Epithelial cell of proximal tubule (primary cell): ENCODE measurements around the gene LRP8. TPM values are rescaled to one million over a fixed set of nuclear protein-coding genes. Genes with fewer than 3 reads are reported as not detected.

Experiments used
- DNase-seq: peaks from one replicate; pipeline ENCODE4 v3.0.0-alpha.2; 2011; ENCODE audit warnings: low read depth
- H3K4me3 ChIP-seq: 2 replicates; pipeline ENCODE4 v1.5.1; 2011; ENCODE audit warnings: low read depth, mild to moderate bottlenecking, low read length
- CTCF ChIP-seq: conservative IDR thresholded peaks from 2 replicates; pipeline ENCODE4 v1.5.1; 2012; ENCODE audit warnings: low read depth, mild to moderate bottlenecking, low read length
- total RNA-seq: library from RNA; depleted of rRNA; stranded (reverse); fragments of >200 nt; gene quantifications from 2 replicates; pipeline ENCODE4 v1.2.3, GENCODE V29; 2015

LRP8 gene
- total RNA-seq, 1 donor from 2014 or later, result 16.1 TPM

- no peak for DNase-seq
- no peak overlapping the region for H3K4me3 ChIP-seq
- no peak for TF ChIP-seq CTCF
Measured at GRCh38 chr1:53340660-53341520, 13.0 kb upstream of the LRP8 start.

GRCh38 chr1:53339736-53340635 is 12.1 kb upstream of the LRP8 start:
- DNase-seq, result no peak
- no peak overlapping the region for H3K4me3 ChIP-seq
- TF ChIP-seq CTCF, result no peak

GRCh38 chr1:53338423-53338822 is 10.6 kb upstream of the LRP8 start:
- no peak overlapping the region for H3K4me3 ChIP-seq
- no peak for TF ChIP-seq CTCF
- DNase-seq, result no peak

GRCh38 chr1:53337499-53337898 is 9.6 kb upstream of the LRP8 start:
- H3K4me3 ChIP-seq, result no peak overlapping the region
- no peak for TF ChIP-seq CTCF
- DNase-seq, result no peak

GRCh38 chr1:53336146-53336545 is 8.3 kb upstream of the LRP8 start:
- H3K4me3 ChIP-seq, result no peak overlapping the region
- DNase-seq, result no peak
- no peak for TF ChIP-seq CTCF

GRCh38 chr1:53335661-53336060 is 7.8 kb upstream of the LRP8 start:
- no peak for DNase-seq
- TF ChIP-seq CTCF, result no peak
- H3K4me3 ChIP-seq, result no peak overlapping the region
